Measurements from ENCODE around the gene HOXC11. TPM values are rescaled to one million over a fixed set of nuclear protein-coding genes. Genes with fewer than 3 reads are reported as not detected.

HOXC11 gene
- total RNA-seq, 1 donor from 2014 or later: not detected

DNA sequence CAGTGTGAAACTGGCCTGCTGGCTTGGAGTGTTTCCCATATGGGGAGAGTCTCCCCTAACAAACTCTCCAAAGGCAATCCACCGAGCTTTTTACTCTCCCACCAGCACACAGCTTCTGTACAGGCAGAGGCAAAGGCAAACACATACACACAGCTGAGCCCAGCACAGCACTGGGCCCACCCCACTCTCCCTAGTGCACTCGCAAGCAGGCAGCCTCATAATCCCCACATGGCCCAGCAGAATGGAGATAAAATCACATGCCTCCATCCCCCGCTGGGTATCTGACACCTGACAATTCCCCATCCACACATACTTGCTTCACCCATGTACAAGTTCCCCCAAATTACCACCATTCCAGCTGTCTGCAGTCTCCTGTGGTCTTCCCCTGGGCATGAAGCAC, 14.8 kb upstream of the HOXC11 start:
- no peak for DNase-seq

DNA sequence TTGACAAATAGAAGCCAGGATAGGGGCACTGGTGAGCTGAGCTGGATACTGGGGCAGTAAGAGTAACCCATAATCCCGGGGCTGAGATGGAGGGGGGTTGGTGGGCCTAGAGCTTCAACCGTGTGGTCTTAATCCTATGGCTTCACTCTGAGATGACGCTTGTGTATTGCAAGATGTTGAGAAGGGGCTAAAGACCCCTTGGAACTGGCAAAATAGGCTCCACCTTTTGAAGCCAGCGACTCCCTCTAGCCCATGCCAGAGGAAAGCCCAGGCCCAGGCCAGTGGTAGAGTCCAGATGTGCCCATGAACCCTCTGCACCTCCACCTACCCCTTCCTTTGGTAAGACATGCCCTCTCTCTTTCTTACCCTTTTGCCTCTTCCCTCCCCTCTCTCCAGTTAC, 13.6 kb upstream of the HOXC11 start:
- DNase-seq: no peak

GRCh38 chr12:53960187-53961024, 12.5 kb upstream of the HOXC11 start:
- no peak for DNase-seq

- DNase-seq: no peak
Measured at GRCh38 chr12:53961025-53961761, 11.7 kb upstream of the HOXC11 start.

- DNase-seq: no peak
Measured at GRCh38 chr12:53963005-53963404, 9.9 kb upstream of the HOXC11 start.

GRCh38 chr12:53963434-53964314, 9.3 kb upstream of the HOXC11 start:
- DNase-seq: no peak

- no peak for DNase-seq
Measured at GRCh38 chr12:53964315-53964713, 8.6 kb upstream of the HOXC11 start.

GRCh38 chr12:53965281-53966084, 7.4 kb upstream of the HOXC11 start:
- DNase-seq: no peak

DNA sequence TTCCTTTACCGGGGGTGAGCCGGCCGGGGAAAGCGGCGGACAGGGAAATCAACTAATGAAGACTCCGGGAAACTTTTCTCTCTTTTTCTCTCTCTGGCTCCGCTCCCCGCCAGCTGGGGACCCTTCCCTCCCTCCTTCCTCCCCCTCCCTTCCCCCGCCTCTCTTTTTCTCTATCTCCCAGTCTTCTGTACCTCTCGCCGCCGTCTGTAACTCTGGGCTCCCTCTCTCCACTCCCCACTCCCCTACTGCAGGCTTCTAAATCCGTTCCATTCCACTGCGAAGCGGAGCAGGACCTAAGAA, 6.9 kb upstream of the HOXC11 start:
- no peak for DNase-seq

DNA sequence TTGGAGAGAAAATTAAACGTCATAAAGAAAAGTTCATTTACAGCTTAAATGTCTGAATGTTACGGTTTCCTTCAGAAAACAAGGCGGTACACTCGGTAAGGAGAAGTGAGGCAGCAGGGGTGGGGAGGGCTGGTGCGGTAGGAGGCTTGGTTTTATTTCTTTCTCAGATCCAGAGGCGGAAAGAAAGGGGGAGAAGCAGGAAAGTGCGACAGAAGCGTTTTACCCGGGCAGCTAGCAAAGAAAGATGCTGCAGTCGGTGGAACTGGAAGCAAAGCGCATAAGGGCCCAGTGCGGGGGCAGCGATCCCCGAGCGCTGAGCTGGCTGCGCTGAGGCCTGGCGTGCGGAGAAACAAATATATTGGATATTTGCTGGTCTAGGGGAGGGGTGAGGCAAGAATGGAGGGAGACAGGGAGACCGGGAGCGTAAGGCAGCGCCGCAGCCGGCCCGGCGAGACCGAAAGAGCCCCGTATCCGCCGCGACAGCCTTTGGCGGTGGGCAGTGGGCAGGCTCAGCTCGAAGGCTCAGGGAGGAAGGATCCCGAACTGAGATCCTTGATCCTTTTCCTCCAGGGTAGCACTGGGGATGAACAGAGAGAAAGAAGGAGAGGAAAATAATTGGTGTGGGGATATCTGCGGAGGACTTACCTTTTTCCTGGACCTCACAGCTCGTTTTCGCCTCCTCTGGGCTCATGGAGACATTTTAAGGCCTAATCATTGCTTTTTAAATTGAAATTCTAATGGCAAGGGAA, 6.4 kb upstream of the HOXC11 start:
- no peak for DNase-seq

DNA sequence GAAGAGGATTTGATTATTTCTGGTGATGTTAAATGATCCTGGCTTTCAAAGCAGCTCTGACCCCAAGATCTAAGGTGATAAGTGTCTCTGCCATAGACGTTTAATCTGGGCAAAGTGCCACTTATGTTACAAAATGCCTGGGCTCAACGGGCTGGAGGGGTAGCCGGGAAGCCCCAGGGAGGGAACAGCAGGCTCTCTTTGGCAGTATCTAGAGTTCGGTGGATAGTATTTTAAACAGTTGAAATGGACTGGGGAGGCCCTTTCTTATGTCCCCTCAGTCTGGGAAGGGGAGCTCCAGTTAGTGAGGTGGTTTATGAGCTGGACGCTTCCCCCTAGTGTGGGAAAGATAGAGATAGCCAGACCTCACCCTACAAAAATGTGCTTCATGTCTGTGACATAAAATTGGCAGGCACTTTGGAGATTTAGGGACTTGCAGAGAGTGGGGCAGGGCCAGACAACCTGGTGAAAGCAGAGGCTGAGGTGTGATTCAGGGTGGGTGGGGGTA, 5.5 kb upstream of the HOXC11 start:
- no peak for DNase-seq

DNA sequence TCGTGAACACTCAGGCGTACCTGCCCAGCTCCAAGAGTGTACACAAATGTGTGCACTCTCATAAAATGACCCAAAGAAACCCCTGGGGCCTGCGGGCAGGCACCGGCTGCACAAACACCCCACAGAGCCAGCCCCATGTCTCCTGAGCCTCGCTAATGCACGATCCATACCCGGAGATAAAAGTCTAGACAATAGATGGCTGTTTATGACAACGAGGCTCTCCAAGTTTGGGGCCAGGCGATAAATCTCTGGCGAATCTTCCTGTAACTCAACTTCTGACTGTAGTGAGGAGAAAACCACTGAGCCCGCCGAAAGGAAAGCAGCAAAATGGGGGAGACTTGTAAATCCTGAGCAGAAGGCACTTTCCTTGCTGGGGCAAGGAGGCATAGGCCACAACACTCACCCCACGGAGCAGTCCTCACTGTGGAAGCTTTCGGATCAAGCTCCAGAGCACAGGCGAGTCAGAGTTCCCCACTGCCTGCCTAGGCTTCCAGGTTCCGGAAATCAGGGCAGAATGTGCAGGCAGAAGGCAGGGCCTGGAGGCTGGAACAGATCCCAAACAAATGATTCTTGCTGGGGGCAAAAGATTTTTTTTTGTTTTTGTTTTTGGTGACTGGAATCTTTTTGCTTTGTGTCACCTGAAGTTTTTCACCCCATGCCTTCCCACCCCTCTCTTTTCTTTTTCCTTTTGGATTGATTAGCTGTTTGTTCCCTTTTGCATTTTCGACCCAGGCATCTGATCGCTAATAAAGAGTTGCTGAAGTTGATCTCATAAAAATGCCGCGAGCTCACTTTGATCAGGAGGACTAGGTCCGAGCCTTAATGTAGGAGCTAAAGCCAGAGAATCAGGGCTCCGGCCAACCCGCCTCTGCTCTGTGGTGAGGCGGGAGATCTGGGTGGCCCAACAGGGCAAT, 4.5 kb upstream of the HOXC11 start:
- DNase-seq: no peak

DNA sequence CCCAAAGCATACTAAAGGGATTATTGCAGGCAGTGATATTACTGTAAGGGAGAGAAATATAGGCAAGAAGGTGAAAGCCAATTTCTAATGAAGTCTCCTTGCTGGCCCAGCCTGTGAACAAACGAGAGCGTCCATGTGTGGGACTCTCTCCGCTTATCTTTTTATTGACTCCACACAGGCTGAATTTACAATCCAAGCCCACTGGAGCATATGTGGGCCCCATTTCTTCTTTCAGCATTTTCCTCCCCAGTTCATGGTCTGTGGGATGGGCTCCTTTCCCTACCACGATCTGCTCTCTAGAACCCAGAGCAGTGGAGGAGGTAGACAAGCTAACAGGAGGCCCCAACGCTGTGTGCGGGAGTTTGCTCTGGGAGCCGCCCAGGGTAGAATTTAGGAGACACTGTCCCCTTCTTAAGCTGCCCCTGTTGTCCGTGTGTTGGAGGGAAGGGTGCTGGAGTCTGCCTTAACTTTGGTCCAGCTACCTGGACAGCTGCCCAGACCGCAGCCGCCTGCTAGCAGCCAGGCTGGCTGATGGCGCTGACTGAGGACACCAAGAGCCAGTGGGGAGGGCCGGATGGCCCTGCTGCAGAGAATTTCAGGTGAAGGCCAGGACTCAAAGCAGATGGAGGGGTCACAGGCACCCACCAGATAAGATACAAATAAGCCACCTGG, 3.2 kb upstream of the HOXC11 start:
- DNase-seq: no peak

- DNase-seq: no peak
Measured at GRCh38 chr12:53970451-53970850, 2.5 kb upstream of the HOXC11 start.

GRCh38 chr12:53971129-53971528, 1.8 kb upstream of the HOXC11 start:
- DNase-seq: no peak

GRCh38 chr12:53971686-53972085, 1.2 kb upstream of the HOXC11 start:
- DNase-seq: no peak

GRCh38 chr12:53972152-53972702, 699 bp upstream of the HOXC11 start:
- no peak for DNase-seq

GRCh38 chr12:53973236-53974042, 513 bp downstream of the HOXC11 start:
- no peak for DNase-seq

All from occipital lobe (tissue), 2 donors.